ENCODE data around the gene IPCEF1.

The IPCEF1 gene

DNA sequence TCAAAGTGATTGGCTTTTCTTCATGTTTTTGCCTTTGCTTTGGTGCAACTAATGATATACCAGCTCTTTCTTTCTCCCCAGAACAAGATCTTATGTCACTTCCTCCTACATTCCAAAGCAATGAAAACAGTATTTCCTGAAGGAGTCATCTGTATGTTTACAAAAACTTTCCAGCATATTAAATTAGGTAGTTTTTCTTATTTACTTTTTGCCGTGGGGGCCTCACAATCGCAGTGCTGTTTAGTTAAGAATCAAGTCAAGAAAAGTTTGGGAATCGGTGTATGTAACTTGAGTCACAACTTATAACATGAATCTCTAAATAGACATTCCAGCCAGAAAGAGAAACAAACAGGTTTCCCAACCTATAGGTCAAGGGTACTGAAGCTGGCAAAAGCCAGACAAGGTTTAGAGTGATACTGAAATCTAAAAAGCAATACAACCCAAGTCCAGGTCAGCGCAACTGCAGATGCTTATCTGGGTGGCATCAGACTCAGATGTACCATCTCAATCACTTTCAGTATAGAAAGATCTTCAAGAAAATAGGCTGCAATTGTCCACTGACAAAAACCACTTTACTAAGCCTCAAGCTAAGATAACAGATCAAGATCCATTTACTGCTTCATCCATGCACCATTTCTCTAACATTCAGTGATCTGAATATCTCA is 63.6 kb downstream of the IPCEF1 start:
- DNase-seq (ENCODE audit: low read depth) = peak; percentile 73

- no peak for DNase-seq (ENCODE audit: low read depth)
These were observed 64.5 kb downstream of the IPCEF1 start for GRCh38 chr6:154292066-154292465.

- DNase-seq (ENCODE audit: low read depth) = no peak
These were observed 66.6 kb downstream of the IPCEF1 start for GRCh38 chr6:154289818-154290508.

GRCh38 chr6:154285826-154286225 is 70.8 kb downstream of the IPCEF1 start:
- no peak for DNase-seq (ENCODE audit: low read depth)

- DNase-seq (ENCODE audit: low read depth) = no peak
These were observed 72.2 kb downstream of the IPCEF1 start for GRCh38 chr6:154284313-154284853.

GRCh38 chr6:154280521-154280920 is 76.1 kb downstream of the IPCEF1 start:
- no peak for DNase-seq (ENCODE audit: low read depth)

DNA sequence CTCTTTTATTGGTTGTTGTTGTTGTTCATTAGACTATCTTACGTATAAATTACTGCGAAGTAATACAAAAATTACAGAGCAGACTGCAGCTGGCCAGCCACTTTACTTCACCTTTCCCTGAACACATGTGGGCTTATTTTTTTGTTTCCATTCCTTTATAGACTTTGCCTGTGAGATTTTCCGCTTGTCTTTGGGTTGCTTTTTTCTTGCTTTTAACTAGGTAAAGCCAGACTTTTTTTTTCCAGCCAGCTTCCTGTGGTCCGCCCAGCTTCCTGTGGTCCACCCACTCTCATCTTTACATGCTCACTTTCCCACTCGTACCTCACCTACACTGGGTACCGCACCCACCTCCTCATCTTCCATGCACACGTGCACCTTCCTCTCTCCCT is 79.0 kb downstream of the IPCEF1 start:
- DNase-seq (ENCODE audit: low read depth) = no peak

DNA sequence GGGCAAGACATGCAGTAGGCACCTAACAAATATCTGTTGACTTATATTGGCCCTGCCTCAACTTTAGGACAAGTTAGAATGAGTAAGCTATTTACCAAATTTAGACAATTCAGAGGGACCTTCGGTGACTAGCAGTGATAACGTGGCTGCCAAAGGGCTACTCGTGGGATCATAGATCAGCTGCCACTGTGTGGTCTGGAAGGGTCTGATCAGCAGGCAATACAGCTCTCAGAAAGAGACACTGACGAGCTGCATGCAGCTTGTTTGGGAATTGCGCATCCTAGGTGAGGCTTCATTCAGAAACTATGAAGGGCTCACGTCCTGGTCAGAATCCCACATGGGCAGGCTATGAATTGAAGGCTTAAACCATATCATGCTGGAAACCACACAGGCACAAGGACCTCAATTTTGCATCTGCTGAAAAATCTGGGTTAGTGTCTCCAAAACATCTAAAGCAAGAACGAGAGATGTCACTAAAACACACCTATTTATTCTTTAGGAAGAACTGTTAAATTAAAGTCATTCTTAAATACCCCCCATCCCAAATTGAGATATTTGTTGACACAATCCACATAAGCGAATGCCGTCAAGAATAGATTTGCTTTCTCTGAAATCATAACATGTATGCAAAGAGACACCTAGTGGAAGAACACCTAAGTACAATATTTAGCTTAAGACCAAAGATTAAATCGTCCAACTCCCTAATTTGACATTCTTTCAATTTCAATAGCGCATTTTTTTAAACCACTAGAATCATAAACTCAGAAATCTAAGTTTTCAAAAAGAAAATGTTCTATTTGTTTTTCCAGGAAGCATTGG is 79.6 kb downstream of the IPCEF1 start:
- DNase-seq (ENCODE audit: low read depth) = peak; percentile 25

- DNase-seq (ENCODE audit: low read depth) = no peak
These were observed 82.4 kb downstream of the IPCEF1 start for GRCh38 chr6:154274168-154274567.

GRCh38 chr6:154268486-154268885 is 88.1 kb downstream of the IPCEF1 start:
- no peak for DNase-seq (ENCODE audit: low read depth)

DNA sequence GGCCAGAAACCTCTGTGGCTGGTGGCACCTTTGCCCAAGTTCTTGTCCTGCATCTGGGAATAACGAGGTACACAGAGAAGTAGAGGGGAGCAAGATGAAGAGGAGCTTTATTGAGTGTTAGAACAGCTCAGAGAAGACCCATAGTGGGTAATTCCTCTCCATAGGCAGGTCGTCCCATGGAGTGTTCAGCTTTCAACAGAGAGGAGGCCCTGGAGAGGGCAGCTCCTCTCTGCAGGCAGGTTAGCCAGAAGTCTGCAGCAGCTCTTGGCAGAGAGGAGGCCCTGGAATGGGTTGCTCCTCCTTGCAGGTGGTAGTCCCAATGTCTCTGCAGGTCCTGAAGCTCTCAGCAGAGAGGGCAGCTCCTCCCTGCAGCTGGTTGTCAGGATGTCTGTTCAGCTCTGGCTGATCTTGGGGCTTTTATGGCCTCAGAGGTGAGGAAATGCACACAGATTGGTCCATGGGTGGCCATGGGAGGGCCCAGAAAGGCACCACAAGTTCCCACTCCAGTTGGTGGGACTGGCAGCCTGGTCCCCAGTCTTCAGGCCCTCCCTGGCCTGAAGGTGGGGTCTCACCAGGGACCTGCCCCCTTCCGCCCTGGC is 89.0 kb downstream of the IPCEF1 start:
- no peak for DNase-seq (ENCODE audit: low read depth)

GRCh38 chr6:154266560-154267099 is 90.0 kb downstream of the IPCEF1 start:
- DNase-seq (ENCODE audit: low read depth) = no peak

- no peak for DNase-seq (ENCODE audit: low read depth)
These were observed 94.8 kb downstream of the IPCEF1 start for GRCh38 chr6:154261688-154262397.

- DNase-seq (ENCODE audit: low read depth) = no peak
These were observed 98.4 kb downstream of the IPCEF1 start for GRCh38 chr6:154258064-154258757.

DNA sequence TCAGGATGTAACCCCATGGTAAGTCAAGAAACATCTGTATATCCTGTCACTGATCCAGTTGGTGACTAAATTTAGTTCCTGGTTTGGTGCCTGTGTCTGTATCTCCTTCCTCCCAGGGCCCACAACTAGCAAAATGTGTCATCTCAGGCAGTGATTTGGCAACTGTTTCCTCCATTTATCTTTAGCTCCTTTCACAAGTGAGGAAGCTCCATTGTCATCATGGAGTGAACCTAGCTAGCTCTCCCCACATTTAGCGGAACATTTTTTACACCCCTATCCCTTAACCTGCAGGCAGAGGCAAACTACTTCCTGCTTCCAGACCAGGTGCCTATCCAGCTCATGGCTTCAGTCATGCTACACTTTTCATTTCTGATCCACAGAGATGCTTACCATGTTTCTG is 99.5 kb downstream of the IPCEF1 start:
- DNase-seq (ENCODE audit: low read depth) = no peak

- DNase-seq (ENCODE audit: low read depth) = no peak
These were observed 103.9 kb downstream of the IPCEF1 start for GRCh38 chr6:154252678-154253077.

- DNase-seq (ENCODE audit: low read depth) = peak; percentile 11
These were observed 105.5 kb downstream of the IPCEF1 start for GRCh38 chr6:154251116-154251515.

- DNase-seq (ENCODE audit: low read depth) = no peak
These were observed 106.9 kb downstream of the IPCEF1 start for GRCh38 chr6:154249499-154250298.

DNA sequence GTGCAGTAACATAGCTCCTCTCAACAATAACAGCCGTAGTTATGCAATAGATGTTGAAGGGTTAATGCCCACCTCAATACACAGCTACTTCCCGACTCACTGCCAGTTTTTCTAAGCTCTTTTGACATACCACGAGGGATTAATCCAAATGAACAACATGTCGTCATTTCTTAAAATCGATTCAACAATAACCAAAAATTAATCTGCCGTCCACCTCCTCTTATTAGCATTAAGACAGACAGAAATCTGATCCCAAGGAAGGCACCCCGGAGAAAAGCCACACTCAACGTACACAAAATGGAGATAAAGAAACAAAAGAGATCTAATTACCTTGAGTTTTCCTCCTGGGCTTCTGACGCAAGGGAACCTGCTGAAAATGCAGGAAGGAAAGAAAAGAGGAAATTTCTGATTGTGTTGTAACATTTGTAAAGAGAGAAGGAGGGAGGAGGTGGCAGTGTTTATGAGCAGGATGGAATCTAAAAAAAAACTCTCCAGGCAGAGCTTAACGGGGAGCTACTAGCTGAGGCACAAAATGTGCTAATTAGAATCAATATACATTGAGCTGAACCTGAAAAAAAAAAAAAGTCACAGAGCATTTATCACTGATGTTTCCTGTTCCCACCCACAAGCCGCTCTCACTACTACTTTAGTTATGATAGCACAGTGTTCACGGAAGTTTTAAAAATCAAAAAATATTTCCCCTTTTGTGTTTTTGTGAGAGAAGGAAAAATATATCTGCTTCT is 109.3 kb downstream of the IPCEF1 start:
- DNase-seq (ENCODE audit: low read depth) = no peak

Data from EH (cell line).